ENCODE measurements around the gene GNPTAB.

The GNPTAB gene

GRCh38 chr12:101772012-101772775, 58.6 kb downstream of the GNPTAB start:
- peak; percentile 56 for DNase-seq (ENCODE audit: low spot score)

- no peak for DNase-seq (ENCODE audit: low spot score)
Measured at GRCh38 chr12:101769865-101770264, 60.9 kb downstream of the GNPTAB start.

- no peak for DNase-seq (ENCODE audit: low spot score)
Measured at GRCh38 chr12:101768781-101769180, 62.0 kb downstream of the GNPTAB start.

GRCh38 chr12:101767537-101767936, 63.2 kb downstream of the GNPTAB start:
- no peak for DNase-seq (ENCODE audit: low spot score)

GRCh38 chr12:101764051-101764792, 66.5 kb downstream of the GNPTAB start:
- no peak for DNase-seq (ENCODE audit: low spot score)

GRCh38 chr12:101763246-101763931, 67.4 kb downstream of the GNPTAB start:
- peak; percentile 63 for DNase-seq (ENCODE audit: low spot score)

GRCh38 chr12:101761781-101762180, 69.0 kb downstream of the GNPTAB start:
- no peak for DNase-seq (ENCODE audit: low spot score)

- DNase-seq (ENCODE audit: low spot score) = no peak
Measured at GRCh38 chr12:101761350-101761749, 69.4 kb downstream of the GNPTAB start.

GRCh38 chr12:101759396-101760047, 71.2 kb downstream of the GNPTAB start:
- DNase-seq (ENCODE audit: low spot score) = no peak

GRCh38 chr12:101750152-101750551, 80.6 kb downstream of the GNPTAB start:
- DNase-seq (ENCODE audit: low spot score) = no peak

GRCh38 chr12:101749657-101750056, 81.1 kb downstream of the GNPTAB start:
- no peak for DNase-seq (ENCODE audit: low spot score)

- DNase-seq (ENCODE audit: low spot score) = no peak
Measured at GRCh38 chr12:101748907-101749306, 81.9 kb downstream of the GNPTAB start.

- DNase-seq (ENCODE audit: low spot score) = no peak
Measured at GRCh38 chr12:101747697-101748096, 83.1 kb downstream of the GNPTAB start.

GRCh38 chr12:101746661-101747060, 84.1 kb downstream of the GNPTAB start:
- no peak for DNase-seq (ENCODE audit: low spot score)

- DNase-seq (ENCODE audit: low spot score) = no peak
Measured at GRCh38 chr12:101746196-101746595, 84.6 kb downstream of the GNPTAB start.

GRCh38 chr12:101745481-101745880, 85.3 kb downstream of the GNPTAB start:
- DNase-seq (ENCODE audit: low spot score) = no peak

GRCh38 chr12:101743724-101744472, 86.9 kb downstream of the GNPTAB start:
- DNase-seq (ENCODE audit: low spot score) = no peak

GRCh38 chr12:101743242-101743641, 87.5 kb downstream of the GNPTAB start:
- no peak for DNase-seq (ENCODE audit: low spot score)

- no peak for DNase-seq (ENCODE audit: low spot score)
Measured at GRCh38 chr12:101740980-101741379, 89.8 kb downstream of the GNPTAB start.

GRCh38 chr12:101740566-101740965, 90.2 kb downstream of the GNPTAB start:
- no peak for DNase-seq (ENCODE audit: low spot score)

GRCh38 chr12:101738920-101739665, 91.7 kb downstream of the GNPTAB start, which contains the start of gene SYCP3:
Gene SYCP3, minus strand, starts transcription at chr12:101739462. Its CDS starts 1,527 bp downstream, at chr12:101737935.
- no peak for DNase-seq (ENCODE audit: low spot score)
